ENCODE results near the gene USP16.

DNA sequence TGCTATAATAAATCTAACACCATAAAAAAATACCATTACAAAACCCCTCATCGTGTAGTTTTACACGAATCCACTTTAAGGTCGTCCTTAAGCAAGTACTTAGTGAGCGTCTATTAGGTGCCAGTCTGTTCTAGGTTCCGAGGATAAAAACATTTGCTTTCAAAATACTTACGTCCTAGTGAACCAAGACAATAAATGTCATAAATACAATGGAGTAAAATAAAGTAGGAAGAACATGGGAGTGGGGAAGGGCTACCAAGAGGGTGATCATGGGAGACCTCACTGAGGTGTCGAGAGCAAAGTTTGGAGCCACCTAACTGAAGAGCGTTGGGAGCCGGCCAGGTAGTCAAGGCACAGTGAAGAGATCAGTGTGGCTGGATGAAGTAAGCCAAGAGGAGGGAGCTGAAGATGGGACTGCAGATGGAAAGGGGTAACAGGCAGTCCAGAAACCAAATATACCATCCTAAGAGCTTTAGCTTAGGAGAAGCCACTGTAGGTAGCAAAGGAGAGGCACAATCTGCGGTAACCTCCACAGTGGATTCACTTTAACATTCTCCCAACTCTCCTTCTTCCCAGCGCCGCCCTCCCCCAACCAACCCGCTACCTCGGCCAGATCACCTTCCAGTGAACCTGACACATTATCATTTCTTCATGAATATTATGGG lies 32.5 kb upstream of the USP16 start:
- TF ChIP-seq CTCF (conservative IDR thresholded peaks at IDR 0.05; ENCODE audit: low read depth, low read length) (no peak), EZH2 (IDR thresholded peaks at IDR 0.05; ENCODE audit: low read length, unreplicated experiment) (no peak)
